ENCODE measurements around the gene KCNK18.

KCNK18 gene

DNA sequence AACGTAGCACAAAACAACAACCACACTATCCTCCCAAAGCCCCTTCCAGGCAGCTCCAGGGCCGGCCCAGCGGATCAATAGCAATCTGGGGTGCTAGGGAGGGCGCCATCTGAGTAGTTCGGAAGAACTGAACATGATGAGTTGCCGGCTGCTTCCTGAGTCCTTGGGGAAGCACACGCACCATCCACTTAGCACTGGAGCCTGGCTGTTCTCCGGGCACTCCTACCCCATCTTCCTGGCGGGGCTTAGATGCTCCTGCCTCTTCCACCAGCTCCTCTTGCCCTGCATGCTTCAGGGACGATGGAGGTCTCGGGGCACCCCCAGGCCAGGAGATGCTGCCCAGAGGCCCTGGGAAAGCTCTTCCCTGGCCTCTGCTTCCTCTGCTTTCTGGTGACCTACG lies at the start of gene KCNK18:
TSS of gene KCNK18 (plus strand) at position 301 of the 400 bp plus-strand sequence. CDS start at position 301, 0 bp downstream.
- no peak for DNase-seq

DNA sequence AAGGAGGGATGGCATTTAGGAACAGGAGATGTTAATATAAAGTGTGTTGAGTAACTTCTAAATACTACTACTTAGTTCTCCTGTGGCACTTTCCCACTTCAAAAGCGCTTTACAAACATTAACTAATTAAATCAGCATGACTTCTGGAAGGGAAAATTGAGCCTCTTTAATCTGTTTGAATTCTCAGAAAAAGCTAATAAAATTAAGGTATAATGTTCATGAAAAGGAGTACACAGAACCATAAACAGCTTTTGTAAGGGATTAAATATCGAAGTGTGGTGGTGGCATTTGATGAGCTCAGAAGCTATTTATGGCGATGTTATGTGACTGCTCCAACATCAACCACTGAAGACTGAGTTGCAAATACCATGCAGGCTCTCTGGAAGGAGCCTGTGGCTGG lies 49.0 kb upstream of the KCNK18 start:
- no peak for DNase-seq

DNA sequence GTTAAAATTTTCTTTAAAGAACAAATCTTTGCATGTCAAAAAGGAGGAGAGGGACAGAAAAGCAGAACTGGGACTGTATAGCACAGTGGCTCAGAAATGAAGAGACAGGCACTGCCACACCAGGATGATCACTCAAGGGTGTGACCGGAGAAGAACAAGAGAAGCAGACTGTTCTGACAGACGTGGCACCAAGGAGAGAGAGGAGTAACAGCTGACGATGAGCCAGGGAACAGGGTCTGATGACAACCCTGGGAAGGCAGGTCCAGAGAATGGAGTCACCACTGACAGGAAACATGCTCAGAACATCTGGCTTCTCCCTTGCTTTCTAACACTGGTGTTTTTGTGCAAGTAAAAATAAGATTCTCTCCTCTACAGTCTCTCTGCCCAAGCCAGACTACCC lies 44.6 kb upstream of the KCNK18 start:
- no peak for DNase-seq

DNA sequence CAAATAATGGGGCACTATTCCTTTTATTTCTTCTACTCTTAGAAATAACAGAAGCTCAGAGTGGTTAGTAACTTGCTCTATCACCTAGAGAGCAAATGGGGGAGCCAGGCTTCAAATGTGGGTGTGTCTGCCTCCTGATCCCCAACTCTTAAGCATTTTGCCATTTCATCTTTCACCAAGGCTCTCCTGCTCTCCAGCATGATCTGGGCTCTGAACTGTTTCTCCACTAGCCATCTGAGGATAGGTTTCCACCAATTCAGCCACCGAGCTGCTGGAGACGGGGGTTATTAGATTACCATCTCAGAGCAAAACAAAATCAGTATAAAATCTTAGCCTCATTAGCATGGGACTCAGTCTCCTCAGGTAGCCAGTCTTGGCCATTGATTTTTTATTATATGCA lies 39.0 kb upstream of the KCNK18 start:
- DNase-seq = no peak

DNA sequence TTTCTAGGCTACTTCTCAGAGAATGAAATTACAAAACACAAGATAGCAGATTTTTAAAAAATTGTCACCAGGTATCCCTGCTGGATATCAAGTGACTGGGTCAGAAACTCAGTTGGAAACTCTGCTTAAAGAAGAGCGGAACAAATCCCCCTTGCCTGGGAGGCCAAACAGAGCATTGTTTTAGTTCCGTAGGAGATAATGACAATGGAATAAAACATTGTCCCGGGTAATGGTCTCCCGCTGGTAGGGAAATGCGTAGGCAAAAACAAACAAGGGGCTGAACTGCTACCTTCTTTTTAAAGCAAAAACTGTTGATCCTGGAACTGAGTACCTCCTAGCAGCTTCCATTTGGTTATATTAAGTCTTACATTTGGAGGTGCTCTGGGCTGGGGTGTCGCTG lies 37.9 kb upstream of the KCNK18 start:
- no peak for DNase-seq

DNA sequence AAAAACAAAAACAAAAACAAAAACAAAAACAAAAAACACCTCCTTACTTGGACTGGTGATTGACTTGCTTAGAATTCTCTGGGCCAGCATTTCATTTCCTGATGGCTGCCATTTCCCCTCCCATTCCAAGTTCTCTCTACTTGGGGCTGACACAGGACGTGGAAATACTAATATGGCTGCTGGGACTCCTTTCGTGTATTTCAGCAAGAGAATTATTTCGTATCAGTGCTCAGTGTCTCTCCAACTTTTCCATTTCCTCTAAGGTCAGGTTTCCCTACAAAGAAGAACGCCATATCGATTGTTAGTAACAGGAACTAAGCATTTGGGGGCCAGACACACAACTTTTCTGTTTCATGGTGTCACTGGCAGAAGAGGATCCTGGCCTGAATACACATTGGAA lies 36.7 kb upstream of the KCNK18 start:
- DNase-seq = no peak

DNA sequence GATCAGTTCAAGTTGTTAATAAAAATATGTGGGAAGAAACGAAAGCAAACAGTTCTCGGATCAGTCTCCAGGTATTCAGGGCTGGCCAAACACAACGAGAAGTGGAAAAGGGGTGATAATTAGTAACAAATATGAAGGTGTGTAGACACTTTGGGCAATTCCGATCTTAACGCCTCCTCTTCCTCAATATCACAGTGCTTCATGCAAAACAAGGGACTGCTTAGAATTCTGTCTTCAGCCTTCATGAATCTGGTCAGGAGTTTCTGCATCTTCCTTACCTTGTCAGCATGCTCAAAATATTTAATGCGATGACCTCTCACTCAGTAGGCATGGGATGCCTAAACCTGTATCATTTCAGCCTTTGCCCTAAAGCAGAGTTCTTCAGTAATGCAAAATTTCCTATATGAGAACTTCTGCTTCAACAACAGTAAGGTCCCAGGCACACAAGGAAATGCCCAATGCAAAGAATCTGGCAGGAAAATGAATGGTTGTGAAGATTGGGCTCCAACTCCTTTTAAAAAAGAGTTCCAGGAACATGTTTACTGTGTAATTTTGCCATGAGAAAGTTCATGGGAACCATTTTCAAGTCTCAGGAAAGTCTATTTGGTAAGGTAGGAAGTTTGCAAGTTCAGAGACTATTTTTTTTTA lies 35.8 kb upstream of the KCNK18 start:
- DNase-seq = no peak

DNA sequence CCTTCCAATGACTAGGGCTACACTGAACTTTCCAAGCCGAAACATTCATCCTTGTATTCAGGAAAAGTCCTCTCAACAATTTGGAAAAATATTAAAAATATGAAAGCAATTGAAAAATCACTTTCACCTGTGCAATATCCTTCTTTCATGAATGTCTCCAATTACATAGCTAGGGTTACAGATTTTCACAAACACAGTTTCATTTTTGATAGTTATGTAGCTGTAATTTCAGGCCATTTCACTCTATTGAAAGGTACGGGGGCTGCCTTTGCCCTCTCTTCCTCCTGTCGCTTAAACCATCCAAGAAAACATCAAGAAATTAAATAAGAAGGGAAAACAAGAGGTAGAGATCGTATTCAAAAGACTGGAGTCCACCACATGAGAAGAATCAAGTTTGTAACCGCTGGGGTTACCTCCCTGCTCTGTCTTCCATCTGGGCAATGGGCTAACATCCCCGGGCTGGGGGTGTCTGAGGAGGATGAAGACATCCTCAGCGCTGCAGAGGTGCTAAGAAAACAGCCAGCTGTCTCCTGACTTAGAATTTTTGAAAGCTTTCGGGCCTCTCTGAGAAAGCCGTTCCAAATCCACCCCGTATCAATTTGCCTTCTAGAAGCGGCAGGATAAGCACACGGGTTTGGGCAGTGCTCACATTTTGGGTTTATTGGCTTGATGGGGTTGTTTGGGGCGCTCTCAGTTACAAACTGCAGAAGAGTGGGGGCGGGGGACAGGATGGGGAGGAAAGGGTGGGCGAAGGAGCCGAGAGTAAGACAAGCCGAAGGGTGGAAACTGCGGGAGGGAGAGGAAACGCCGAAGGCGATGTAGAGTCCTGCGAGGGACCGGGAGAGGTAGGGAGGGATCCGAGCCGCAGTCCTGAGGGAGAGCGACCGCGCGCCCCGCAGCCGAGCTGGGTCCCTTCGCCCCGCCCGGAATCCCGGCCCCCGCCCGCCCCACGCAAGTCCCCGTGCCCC lies 34.9 kb upstream of the KCNK18 start:
- DNase-seq = no peak

DNA sequence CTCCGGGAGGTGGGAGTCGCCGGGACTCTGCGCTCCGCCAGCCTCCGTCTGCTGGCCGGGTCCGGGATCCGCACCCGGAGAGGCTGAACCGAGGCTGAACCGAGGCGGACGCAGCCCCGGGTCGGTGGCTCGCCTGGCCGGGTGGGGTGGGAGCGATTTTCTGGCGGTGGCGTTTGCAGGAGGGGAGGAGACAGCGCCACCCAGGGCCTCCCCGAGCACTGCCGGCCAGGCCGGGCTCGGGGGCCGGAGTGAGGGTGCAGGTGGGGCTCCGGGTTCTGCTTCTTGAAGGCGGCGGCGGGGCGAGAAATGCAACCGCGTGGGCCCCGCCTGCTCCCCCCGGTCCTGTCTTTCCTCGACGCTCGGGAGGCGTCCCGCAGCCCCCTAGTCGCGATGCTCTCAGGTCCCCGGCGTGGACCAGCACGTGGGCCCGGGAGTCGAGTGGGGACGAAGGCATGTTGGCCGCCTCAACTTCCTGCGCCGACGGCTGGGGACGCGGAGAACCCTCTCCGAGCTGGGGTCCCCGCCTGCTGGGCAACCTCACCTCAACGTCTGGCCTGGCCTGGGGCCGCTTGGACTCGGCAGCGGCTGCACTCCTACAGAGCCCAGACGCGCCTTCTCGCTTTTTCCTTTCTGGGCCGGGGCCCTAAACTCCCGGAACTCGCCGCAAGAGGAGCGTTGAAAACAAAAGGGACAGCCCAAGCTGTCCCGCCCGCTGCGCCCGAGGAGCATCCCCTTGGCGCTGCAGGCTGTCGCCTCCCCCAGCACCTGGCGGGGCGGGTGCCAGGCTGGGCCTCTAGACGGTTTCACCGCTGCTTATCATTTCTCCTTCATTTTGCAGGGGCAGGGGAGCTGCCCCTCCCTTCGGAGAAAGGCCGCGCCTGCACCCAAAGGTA lies 34.0 kb upstream of the KCNK18 start:
- DNase-seq = no peak

DNA sequence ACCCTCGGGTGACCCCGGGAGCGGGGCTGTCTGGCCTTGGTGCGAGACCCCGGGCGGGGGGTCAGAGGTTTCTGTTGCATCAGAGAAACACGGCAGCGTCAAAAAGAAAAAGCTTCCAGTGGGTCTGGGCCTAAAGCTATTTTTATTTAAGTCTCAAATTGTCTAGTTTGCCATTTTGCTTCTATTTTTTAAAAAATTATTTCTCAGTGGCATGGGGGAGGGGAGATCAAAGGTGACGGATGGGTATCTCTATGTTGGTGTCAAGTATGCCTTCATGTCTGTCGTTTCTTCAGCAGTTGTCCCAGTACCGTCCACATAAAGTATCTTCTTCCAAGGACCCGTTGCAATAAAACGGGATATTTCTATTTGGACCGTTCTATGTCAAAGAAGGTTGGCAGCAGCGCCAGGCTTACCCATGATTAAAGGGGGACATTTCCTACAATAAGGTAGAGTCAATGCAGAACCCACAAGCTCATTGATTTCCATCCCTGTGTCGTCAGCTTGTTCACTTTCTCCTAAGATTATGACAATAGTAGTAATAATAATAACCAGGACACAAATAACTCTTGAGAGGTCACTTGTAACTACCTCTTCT lies 33.2 kb upstream of the KCNK18 start:
- DNase-seq = no peak

DNA sequence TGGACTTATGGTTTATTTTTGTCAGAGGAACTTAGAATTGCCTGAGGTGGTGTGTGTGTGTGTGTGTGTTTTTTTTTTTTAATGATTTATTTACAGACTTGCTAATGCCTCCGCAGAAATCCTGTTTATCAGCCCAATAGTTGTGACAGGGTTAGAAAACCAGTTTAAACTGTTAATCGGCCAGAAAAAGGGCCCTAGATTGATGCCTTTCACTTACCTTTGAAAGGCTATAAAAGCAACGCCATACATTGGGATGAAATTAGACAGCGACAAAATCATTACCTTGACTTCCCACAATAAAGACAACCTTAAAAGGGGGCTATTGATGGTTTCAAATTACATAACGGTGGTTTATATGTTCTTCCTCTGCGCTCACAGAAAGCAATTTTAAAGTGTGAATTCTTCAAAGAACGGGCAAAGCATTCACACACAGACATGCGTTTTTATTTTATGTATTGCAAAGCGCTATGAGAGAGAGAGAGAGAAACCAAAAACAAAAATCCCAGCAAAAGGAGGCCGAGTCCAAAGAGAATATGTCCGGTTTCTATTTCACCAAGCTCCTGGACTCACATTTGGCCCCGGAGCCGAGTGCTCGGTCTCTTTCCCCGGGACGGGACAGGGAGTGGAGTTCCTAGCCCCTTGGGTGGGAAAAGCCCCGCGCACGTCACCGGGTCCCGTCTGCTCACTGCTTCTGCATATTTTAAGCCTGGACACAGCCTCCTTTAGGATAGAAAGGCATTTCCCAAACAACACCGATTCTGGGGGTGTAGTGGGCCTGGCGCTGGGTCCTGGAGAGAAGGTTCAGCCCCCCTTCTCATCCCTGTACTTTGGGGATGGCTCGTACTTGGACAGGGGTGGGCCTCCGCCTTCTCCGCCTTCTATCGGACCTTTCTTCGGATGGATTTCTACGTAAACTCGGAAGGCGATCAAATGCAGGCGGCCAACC lies 32.4 kb upstream of the KCNK18 start:
- no peak for DNase-seq

DNA sequence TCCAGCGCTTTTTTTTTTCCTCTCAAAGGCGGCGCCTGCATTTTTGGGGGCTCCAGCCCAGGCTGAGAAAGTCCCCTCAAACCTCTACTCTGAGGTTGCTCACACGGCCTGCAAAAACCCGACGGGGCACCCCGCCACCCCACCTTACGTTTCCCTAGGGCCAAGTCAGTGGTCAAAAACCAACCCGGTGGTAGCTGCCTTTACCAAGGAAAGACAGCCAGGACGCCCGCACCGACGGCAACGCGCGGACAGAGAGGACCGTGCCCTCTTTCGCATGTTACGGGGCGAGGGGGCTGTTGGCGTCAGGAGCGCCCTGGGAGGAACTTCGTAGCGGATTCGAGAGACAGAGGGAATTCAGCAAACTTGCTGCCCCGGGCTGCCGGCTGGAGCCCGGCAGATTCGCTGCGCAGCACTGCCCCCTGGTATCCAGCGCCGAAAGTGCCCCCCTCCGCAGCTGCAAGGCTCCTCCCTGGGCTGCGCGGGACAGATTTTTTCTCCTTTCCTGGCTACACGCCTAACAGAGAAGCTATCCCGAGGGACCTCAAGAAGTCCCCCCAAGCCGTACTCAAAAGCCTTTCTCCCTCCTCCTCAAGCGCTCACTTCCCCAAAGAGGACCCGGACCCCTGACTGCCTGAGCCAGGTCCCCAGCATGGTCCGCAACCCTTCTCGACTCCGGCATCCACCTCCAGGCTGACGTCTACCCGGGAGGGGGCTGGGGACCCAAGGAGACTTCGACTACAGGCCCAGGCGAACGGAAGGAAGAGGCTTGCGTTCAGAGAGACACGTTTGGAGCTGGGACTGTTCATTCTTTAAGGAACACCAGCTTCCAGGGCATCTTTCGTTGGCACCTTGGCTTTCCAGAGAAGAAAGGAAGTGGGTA lies 31.5 kb upstream of the KCNK18 start:
- DNase-seq = no peak

DNA sequence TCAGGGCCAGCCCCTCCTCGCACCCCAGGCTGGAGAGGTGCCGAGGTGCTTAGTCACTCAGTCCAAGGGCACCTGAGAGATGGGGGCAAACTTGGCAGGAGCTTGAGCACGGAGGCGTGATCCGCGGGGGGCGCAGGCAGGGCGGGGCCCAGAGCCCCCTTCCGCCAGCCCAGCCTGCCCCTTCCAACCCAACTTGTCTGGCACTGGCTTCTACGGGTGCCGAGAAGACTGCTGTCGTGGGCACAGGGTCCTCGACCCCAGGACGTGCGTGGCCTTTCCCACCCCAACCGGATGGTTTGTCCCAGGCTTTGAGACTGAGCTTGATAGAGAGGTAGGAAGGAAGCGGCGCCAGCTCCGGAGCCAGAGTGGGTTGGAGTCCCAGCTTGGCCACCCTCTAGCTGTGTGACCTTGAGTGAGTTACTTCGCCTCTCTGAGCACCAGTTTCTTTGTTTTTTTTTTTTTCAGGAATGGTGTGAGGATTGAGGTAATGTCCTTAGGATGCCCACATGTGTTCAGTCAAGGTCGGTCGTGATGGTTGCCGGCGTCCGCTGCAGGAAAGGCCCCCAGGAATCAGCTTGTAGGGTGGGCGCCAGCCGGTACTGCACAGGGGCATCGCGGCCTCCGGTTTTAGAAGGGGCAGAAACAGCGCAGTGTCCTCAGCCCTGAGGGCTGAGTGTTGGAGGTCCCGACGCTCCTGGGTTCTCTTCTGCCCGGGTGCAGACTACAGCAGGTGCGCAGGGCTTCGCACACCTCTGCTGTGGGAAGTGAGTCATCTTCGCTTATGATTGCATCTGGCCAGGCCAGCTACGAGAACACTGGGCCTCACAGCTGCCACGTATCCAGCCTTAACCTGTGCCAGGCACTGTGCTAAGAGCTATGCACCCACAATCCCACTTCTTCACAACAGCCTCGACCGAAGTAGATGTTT lies 30.6 kb upstream of the KCNK18 start:
- DNase-seq = no peak

DNA sequence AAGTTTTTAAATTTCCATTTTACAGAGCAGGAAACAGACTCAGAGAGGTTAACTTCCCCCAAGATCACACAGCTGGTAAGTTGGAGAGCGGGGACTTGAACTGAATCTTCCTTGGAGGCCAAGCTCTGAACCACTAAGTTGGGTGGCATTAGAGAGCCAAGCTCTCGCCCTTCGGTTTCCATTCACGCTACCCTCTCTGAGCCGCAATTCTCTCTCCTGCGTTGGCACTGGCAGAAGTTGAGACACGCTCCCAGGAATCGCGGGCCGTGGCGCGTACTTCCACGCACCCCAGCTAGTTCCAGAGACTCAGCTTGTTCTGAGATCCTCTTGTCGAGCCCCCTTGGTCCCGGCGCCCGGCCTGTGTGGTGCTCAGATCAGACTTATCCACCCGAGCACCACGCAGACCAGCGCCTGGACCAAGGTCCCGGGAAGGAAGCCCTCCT lies 29.9 kb upstream of the KCNK18 start:
- no peak for DNase-seq

DNA sequence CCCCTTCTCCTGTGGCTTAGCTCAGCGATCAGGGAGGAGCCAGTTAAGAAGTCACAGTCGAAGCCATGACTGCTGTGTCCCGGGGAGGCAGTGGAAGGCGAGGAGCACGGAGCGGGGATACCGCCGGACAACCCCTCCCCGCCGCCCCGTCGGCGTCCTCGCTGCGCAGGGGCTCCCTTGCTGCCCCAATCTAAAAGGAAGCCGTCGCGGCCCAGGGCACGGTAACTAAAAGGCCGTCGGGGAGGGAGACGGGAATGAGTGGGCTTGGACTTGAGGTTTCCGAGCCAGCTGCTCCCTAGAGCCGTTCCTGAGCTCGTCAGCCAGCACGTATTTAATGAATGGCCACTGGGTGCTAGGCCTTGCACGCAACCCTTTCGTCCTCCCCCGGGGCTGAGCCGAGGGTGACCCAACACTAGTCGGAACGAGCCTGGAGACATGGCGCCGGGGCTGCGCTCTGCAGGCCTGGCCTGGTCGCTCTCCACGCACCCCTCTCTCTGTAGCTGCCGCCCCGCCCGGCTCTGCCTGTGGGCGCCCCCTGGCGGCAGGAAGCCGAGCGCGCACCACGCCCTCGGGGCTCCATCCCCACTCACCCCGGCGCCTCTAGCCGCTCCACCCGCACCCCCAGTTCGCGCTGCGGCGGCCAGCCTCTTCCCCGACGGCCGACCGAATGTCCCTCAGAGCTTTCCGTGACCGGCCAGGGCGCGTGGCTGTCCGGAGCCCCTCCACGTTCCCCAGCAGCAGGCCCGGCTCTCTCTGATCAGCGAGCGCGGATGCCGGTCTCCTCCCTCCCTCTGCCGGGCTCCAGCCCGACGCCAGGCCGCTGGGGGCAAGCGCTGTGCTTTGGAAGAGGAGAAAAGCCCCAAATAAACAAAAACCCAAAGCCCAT lies 29.3 kb upstream of the KCNK18 start:
- DNase-seq = peak; percentile 37

DNA sequence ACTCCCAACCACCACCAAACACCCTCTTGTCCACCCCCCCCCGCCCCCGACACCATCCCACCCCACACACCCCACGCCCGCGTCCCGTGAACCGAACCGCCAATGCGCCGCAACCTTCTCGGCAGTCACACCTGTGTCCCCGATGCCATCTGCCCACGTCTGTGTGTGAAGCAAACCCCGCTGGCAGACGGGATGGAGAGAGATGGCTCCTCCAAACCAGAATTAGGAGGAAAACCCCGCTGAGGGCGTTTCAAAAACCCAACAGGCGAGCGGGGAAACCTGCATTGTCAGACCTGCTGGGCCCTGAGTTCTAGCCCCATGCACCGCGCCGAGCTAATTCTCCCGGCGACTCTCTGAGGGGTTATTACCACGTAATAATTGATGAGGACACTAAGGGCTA lies 28.6 kb upstream of the KCNK18 start:
- DNase-seq = no peak

DNA sequence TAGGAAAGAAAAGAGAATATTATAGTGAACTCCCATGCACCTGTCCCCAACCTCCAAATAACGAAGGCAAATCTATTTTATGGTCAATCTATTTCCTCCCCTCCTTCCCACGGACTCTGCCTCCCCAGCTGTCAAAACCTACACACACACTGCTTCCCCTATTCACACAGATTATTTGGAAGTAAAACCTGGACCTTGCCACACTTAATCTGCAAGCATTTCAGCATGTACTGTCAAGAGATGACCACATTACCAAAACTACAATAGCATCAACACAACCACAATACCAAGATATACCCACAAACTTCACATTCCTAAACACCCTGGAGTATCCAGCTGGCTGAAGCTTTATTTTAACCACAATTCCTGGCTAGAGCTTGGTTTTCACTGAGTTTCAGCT lies 27.8 kb upstream of the KCNK18 start:
- no peak for DNase-seq

DNA sequence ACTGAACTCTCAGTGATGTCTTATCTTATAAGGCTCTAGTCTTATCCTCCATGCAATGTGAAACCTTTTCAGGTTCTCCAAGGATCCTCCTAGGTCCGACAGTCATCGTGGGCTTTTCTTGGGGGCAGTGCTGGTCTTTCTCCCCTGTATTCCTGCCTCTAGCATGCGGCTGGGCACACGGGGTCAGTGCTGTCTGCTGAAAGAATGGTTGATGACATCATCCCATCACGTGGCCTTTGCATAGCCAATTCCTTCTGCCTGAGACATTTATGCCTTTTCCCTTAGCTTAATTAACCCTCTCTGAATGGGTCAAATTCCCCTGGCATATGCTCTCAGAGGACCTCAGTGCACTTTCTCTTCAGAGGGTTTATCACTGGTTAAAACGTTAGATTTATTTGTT lies 27.0 kb upstream of the KCNK18 start:
- DNase-seq = no peak
